GOT3 (cell line): ENCODE data around the gene PLEKHH2.
"Not testable (repeated sequence)": the region's sequence is repeated elsewhere in the genome, so short reads cannot be mapped to it uniquely, and the experiment has no call there.

ENCODE experiments used
- DNase-seq: peaks from one replicate; lab custom pipeline; 2025; ENCODE audit warnings: mixed read lengths; lab: John Stamatoyannopoulos, UW

The PLEKHH2 gene

GRCh38 chr2:43637030-43637803 is at the start of gene PLEKHH2:
Gene PLEKHH2 (plus strand): TSS chr2:43637260. CDS start chr2:43644674, 7,414 bp downstream.
- peak; percentile 56 for DNase-seq

- DNase-seq: no peak
These were observed 44.6 kb upstream of the PLEKHH2 start for GRCh38 chr2:43592443-43592842.

GRCh38 chr2:43593254-43593653 is 43.8 kb upstream of the PLEKHH2 start:
- DNase-seq: no peak

DNA sequence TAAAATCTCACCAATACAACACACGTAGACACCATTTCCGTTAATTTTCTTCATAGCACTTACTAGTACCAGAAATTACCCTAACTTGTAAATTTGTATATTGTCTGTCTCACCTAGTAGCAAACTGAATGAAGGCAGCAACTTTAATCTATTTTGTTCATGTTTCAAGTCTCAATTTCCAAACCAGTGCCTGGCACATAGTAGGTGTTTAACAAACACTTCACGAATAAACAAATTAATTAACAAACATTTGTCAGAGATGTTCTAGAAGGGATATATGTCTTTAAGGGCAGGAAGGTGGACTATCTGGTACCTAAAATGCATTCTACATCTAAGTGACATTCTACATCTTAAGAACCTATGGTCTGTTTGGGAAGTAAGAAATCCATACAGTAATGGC is 42.2 kb upstream of the PLEKHH2 start:
- DNase-seq: no peak

DNA sequence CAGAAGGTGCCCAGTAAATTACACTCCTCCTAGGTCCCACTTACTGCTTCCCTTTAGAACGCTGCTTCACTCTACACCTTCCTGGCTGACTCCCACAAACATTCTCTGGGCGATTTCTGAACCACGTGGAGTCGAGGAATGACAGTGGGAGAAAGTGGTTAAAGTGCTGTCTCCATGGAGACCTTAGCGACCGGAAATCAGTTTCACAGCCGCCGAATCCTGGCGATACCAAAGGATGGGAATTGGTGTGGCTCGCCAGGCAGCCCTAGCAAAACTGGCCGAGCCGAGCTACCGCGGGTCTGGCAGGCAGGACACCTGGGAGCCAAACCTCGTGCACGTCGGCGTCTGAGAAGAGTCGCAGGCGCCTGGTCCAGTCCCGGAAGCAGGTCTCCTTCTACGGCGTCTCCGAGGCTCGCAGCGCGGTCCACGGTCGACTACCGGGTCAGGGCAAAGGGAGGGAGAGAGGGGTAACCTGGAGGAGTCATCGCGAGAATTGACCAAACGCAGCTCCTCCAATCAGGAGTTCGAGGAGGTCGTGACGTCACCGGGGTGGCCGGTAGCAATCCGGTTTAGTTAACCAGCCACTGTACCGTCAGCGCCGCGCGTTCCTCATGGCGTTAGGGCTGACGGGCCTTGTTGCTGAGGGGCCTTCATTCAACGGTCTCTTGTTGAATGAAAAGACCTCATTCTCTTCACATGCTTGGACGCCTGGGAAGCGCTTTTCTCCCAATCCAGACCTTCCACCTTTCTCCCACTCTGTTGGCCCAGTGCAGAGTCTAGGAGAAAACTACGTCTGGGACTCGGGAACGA is 41.3 kb upstream of the PLEKHH2 start, which contains the start of gene THADA:
THADA (minus strand) TSS at position 436 of the 810 bp plus-strand sequence. CDS start 3,646 bp downstream, outside the sequence.
- DNase-seq: peak; percentile 92

- not testable (repeated sequence) for DNase-seq
These were observed 36.5 kb upstream of the PLEKHH2 start for GRCh38 chr2:43600596-43600995.

- no peak for DNase-seq
These were observed 32.4 kb upstream of the PLEKHH2 start for GRCh38 chr2:43604674-43605073.

DNA sequence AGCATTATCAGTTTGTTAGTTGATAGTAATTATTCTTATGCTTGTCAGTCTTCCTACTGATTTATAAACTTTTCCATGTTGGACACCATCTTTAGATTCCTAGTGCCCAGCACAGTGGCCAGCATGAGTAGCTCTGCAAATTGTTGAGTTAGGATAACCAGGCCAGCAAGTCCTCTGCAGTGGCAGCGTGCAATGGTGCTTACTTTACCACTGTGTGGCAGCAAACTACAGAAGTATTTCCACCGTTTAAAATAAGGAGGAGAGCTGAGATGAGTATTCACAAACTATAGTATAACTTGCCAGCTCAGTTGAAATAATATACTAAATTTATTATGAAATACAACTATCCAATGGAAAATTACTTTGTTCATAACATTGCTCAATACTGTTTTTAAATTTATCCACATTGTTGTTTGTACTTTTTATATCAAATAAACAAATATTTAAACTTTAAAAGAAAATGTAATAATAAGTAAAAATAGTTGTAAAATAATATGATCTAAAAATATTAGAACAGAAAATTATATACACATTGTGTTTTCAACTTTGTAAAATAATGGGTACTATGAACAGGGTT is 31.9 kb upstream of the PLEKHH2 start:
- DNase-seq: no peak

- DNase-seq: no peak
These were observed 31.2 kb upstream of the PLEKHH2 start for GRCh38 chr2:43605851-43606250.

GRCh38 chr2:43609290-43609918 is 27.7 kb upstream of the PLEKHH2 start:
- DNase-seq: no peak

- DNase-seq: no peak
These were observed 26.7 kb upstream of the PLEKHH2 start for GRCh38 chr2:43610361-43610760.

- DNase-seq: no peak
These were observed 24.8 kb upstream of the PLEKHH2 start for GRCh38 chr2:43611987-43612894.

DNA sequence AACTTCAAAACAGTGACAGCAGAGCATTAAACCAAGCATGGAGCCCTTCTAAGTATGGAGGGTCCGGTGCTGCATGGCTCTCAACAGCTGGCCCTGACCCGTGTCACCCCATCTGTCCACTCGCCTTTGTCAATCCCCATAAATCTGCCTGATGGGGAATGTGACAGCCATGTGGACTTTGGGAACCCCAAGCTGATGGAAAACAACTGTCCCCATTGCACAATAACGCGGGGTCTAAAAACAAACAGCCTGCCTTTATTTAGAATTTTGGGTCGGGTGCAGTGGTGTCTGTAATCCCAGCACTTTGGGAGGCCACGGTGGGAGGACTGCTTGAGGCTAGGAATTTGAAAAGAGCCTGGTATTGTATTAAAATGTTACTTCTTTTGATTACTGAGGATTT is 24.1 kb upstream of the PLEKHH2 start:
- no peak for DNase-seq

- no peak for DNase-seq
These were observed 19.9 kb upstream of the PLEKHH2 start for GRCh38 chr2:43616967-43617680.

DNA sequence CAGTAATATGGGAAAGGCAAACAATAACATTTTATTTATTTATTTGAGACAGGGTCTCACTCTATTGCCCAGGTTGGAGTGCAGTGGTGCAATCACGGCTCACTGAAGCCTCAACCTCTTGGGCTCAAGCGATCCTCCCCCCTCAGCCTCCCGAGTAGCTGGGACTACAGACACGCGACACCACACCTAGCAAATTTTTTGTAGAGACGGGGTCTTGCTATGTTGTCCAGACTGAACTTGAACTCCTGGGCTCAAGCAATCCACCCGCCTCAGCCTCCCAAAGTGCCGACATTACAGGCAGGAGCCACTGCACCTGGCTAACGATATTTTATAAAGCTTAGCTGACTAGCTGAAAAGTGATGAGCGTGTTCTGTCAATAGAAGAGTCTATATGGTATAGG is 17.5 kb upstream of the PLEKHH2 start:
- no peak for DNase-seq

DNA sequence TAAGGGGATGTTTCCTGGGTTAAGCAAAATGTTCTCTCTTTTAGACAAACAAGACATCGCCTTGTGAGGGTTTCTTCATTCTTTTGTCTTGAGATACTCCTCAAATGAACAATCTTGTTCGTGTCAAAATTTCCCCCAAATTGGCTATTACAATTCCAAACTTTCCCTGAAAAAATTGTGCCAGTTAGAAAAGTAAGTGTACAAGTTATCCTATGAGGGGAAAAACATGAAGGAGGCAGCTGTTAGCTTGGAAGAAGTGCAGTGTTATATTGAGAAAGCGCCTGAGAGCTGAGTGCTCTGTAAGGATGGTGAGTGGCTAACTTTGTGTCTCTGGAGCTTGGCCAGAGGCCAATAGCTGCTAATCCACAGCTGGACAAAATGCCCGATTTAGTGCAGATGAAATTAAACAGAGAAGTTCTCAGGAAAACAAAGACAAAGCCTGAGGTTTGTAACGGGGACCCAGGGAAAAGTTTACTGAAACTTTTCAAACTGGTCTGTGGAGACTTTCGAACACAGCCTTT is 14.1 kb upstream of the PLEKHH2 start:
- no peak for DNase-seq

DNA sequence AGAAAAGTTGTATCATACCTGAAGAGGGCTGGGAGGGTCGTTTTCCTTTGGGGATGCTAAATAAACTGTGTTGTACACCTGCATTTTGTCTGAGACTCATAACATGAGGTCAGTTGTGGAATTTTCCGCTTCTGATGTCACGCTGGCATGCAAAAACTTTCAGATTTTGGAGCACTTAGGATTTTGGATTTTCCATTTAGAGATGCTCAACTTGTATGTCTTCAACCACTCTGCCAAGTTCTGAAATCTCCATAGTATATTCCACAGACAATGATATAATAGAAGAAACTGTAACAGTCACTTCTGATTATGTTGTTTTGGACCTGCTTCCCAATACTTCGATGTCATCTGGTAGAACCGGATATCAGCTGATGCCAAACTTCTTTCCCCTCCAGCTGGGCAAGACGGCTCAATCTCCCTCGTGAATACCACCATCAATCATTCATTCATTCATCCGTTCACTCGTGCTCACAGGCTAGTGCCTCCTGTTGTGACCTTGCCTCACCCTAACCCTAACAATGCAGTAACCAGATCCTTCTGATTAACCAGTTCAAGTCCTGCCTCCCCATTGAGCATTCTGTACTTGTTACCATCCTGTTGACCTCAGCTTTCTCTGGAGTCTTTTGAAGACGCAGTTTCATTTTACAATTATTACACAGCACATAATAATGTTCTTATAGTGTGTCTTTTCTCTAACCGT is 5.3 kb upstream of the PLEKHH2 start:
- DNase-seq: no peak

DNA sequence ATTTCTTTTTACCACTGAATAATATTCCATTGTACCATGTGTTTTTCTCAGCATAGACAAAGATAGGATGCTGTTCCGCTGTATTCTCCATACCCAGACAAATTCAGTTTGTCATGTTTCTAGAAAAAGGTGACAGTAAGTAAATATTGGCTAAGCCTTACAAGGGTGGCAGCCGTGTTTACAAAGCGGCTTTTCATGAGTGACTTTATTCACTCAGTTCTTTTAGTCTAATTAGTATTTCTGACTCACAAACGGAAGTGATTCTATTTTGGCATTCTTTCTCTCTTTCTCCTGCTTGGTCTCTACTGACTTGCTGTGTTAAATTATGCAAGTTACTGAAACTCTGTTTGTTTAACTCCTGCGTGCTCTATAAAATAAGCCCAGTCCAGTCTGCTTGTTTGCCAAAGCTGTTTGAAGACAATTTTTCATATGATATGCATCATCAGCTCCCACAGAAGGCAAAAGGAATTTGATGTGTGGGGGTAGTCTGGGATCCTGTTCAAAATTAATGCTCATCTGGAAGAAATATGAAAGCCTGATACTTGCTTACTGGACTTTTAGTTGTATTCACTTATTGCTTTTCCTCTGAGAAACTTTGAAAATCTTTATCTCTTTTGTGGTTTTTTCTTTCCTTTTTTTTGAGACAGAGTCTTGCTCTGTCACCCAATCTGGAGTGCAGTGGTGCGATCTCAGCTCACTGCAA is 2.3 kb upstream of the PLEKHH2 start:
- no peak for DNase-seq

GRCh38 chr2:43636153-43636552 is 907 bp upstream of the PLEKHH2 start:
- not testable (repeated sequence) for DNase-seq
